Karpas-422 (cell line): ENCODE data around the gene OR8J1. TPM values are rescaled to one million over a fixed set of nuclear protein-coding genes. Genes with fewer than 3 reads are reported as not detected.
"Not testable (repeated sequence)": the region's sequence is repeated elsewhere in the genome, so short reads cannot be mapped to it uniquely, and the experiment has no call there.

Source experiments
- DNase-seq: peaks from one replicate; pipeline ENCODE4 v3.0.0-alpha.2; 2015
- H2AFZ ChIP-seq: fragments of 200-600 bp; sonication (generic); 2 replicates; pipeline ENCODE4 v1.6.1; 2014; ENCODE audit warnings: antibody characterized with exemption, low read length, mixed read lengths
- H3K27ac ChIP-seq: fragments of 200-600 bp; sonication (generic); 2 replicates; pipeline ENCODE4 v1.5.1; 2014; ENCODE audit warnings: mild to moderate bottlenecking, low read length, moderate library complexity
- H3K27me3 ChIP-seq: fragments of 200-600 bp; sonication (generic); 2 replicates; pipeline ENCODE4 v1.6.1; 2014; ENCODE audit warnings: low read length, mixed read lengths
- H3K36me3 ChIP-seq: fragments of 200-600 bp; sonication (generic); 2 replicates; pipeline ENCODE4 v1.6.1; 2014; ENCODE audit warnings: low read length, mixed read lengths; ENCODE audit not compliant: insufficient read depth
- H3K4me1 ChIP-seq: fragments of 200-600 bp; sonication (generic); 2 replicates; pipeline ENCODE4 v1.6.1; 2014; ENCODE audit warnings: mild to moderate bottlenecking, low read length, mixed read lengths
- H3K4me2 ChIP-seq: fragments of 200-600 bp; sonication (generic); 2 replicates; pipeline ENCODE4 v1.6.1; 2014; ENCODE audit warnings: low read length, low read depth, mild to moderate bottlenecking; ENCODE audit not compliant: poor library complexity, severe bottlenecking
- H3K4me3 ChIP-seq: fragments of 200-600 bp; sonication (generic); 2 replicates; pipeline ENCODE4 v1.5.1; 2014; ENCODE audit warnings: mild to moderate bottlenecking, antibody characterized with exemption, low read length, mixed read lengths
- H3K79me2 ChIP-seq: fragments of 200-600 bp; sonication (generic); 2 replicates; pipeline ENCODE4 v1.6.1; 2014; ENCODE audit warnings: mild to moderate bottlenecking, low read length, mixed read lengths
- H3K9ac ChIP-seq: fragments of 200-600 bp; sonication (generic); 2 replicates; pipeline ENCODE4 v1.6.0; 2014; ENCODE audit warnings: low read length
- H3K9me2 ChIP-seq: fragments of 200-600 bp; sonication (generic), shearing (Covaris generic); replicated peaks from 2 replicates; pipeline ENCODE4 v1.6.0; 2014; ENCODE audit warnings: mild to moderate bottlenecking, low read length, moderate library complexity; ENCODE audit not compliant: insufficient read depth
- H3K9me3 ChIP-seq: fragments of 300-700, 200-600 bp; sonication (generic); 2 replicates; pipeline ENCODE4 v1.6.1; 2014; ENCODE audit warnings: low read length, mixed read lengths
- H4K20me1 ChIP-seq: fragments of 200-600 bp; sonication (generic); 2 replicates; pipeline ENCODE4 v1.6.1; 2014; ENCODE audit warnings: mild to moderate bottlenecking, antibody characterized with exemption, low read length, low read depth; ENCODE audit not compliant: insufficient read depth
- total RNA-seq: library from RNA; depleted of rRNA; stranded (reverse); fragments of >200 nt; shearing (Covaris generic); gene quantifications from 2 replicates; pipeline ENCODE4 v1.2.3, GENCODE V29; 2014; ENCODE audit warnings: low replicate concordance; rRNA removed

Gene OR8J1
- total RNA-seq, 1 experiment from 2014 or later, result not detected

GRCh38 chr11:56380120-56380519 is 26.0 kb downstream of the OR8J1 start:
- H3K79me2 ChIP-seq, result no peaks in the 10 kb centered on the region
- no peak overlapping the region for H3K4me2 ChIP-seq
- no peak overlapping the region for H2AFZ ChIP-seq
- no peaks in the 10 kb centered on the region for H3K4me1 ChIP-seq
- no peaks in the 10 kb centered on the region; the same call in 1 of the 2 replicates for H3K36me3 ChIP-seq
- no peak overlapping the region for H3K4me3 ChIP-seq
- no peak overlapping the region for H3K9ac ChIP-seq
- H3K27me3 ChIP-seq, result no peaks in the 10 kb centered on the region
- H3K27ac ChIP-seq, result no peak overlapping the region
- DNase-seq, result no peak
- H3K9me3 ChIP-seq, result peaks cover 24% of the 10 kb centered on the region
- H3K9me2 ChIP-seq, result no peaks in the 10 kb centered on the region
- no peaks in the 10 kb centered on the region for H4K20me1 ChIP-seq

- Histone ChIP-seq H3K9ac (no peak overlapping the region), H3K4me2 (no peak overlapping the region), H2AFZ (no peak overlapping the region), H3K4me1 (no peaks in the 10 kb centered on the region), H3K9me2 (no peaks in the 10 kb centered on the region; the same call in 1 of the 2 replicates), H3K9me3 (no peaks in the 10 kb centered on the region; the same call in 1 of the 2 replicates), H3K27ac (no peak overlapping the region), H3K27me3 (no peaks in the 10 kb centered on the region), H3K4me3 (no peak overlapping the region), H4K20me1 (no peaks in the 10 kb centered on the region), H3K79me2 (no peaks in the 10 kb centered on the region), H3K36me3 (no peaks in the 10 kb centered on the region)
- no peak for DNase-seq
Observed at GRCh38 chr11:56394381-56394780, 40.3 kb downstream of the OR8J1 start.

GRCh38 chr11:56396047-56396446 is 42.0 kb downstream of the OR8J1 start:
- no peak overlapping the region for H3K4me3 ChIP-seq
- no peaks in the 10 kb centered on the region for H3K9me2 ChIP-seq
- no peaks in the 10 kb centered on the region; the same call in 1 of the 2 replicates for H3K9me3 ChIP-seq
- H3K4me1 ChIP-seq, result no peaks in the 10 kb centered on the region
- no peak for DNase-seq
- H2AFZ ChIP-seq, result no peak overlapping the region
- no peaks in the 10 kb centered on the region for H3K79me2 ChIP-seq
- no peak overlapping the region for H3K4me2 ChIP-seq
- no peaks in the 10 kb centered on the region for H4K20me1 ChIP-seq
- no peak overlapping the region for H3K27ac ChIP-seq
- no peaks in the 10 kb centered on the region for H3K36me3 ChIP-seq
- no peak overlapping the region for H3K9ac ChIP-seq
- H3K27me3 ChIP-seq, result no peaks in the 10 kb centered on the region

- not testable (repeated sequence) for H3K79me2 ChIP-seq, DNase-seq, H3K9me2 ChIP-seq
Observed at GRCh38 chr11:56401858-56402461, 47.9 kb downstream of the OR8J1 start.

DNA sequence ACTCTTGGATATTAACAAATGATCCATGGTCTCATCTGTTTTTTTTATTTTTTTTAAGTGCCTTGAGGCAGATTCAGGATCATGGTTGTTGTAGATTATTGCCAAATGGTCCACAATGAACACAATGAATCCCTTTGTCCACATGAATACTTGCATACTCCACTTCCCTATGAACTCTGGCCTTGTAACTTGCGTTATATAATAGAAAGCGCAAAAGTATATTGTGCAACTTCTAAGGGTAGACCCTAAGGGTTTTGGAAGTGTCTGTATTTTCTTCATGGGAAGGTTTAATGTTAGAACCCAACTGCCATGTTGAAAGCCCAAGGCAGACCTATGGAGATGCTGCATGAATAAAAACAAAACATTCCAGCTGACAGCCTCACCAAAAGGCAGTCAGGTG is 50.3 kb downstream of the OR8J1 start:
- H3K9me2 ChIP-seq, result no peaks in the 10 kb centered on the region
- no peak overlapping the region for H3K27ac ChIP-seq
- no peaks in the 10 kb centered on the region for H3K27me3 ChIP-seq
- H3K9ac ChIP-seq, result no peak overlapping the region
- peaks cover 11% of the 10 kb centered on the region for H3K9me3 ChIP-seq
- DNase-seq, result no peak
- no peaks in the 10 kb centered on the region for H3K36me3 ChIP-seq
- no peaks in the 10 kb centered on the region for H4K20me1 ChIP-seq
- H3K4me2 ChIP-seq, result no peak overlapping the region
- H3K4me1 ChIP-seq, result no peaks in the 10 kb centered on the region
- no peaks in the 10 kb centered on the region for H3K79me2 ChIP-seq
- H2AFZ ChIP-seq, result no peak overlapping the region
- H3K4me3 ChIP-seq, result no peak overlapping the region

More at GRCh38 chr11:56401858-56402461, 47.9 kb downstream of the OR8J1 start:
- H3K4me2 ChIP-seq, H3K27ac ChIP-seq, H3K4me3 ChIP-seq, H3K4me1 ChIP-seq, H3K36me3 ChIP-seq, H2AFZ ChIP-seq, H3K9me3 ChIP-seq, H4K20me1 ChIP-seq, H3K27me3 ChIP-seq, H3K9ac ChIP-seq: not testable (repeated sequence)

DNA sequence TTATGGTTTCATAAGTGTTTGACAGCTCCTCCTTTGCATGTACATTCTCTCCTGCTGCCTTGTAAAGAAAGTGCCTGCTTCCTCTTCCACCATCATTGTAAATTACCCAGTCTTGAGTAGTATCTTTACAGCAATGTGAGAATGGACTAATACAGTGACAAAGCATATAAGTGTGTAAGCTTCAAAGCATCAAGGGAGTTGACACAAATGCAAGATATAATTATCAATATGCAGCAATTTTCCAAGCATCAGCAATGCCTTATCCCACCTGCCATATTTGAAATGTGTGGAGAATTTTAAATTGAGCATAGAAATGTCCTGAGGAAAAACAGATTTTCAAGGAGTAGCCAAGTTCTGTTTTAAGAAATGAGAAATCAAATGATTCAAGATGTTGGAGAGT is 56.7 kb downstream of the OR8J1 start:
- Histone ChIP-seq H3K79me2 (no peaks in the 10 kb centered on the region), H3K4me2 (no peak overlapping the region), H3K9ac (no peak overlapping the region), H2AFZ (no peak overlapping the region), H3K4me1 (no peaks in the 10 kb centered on the region), H3K36me3 (no peaks in the 10 kb centered on the region), H3K9me3 (peaks cover 9% of the 10 kb centered on the region), H3K27ac (no peak overlapping the region), H3K9me2 (no peaks in the 10 kb centered on the region), H3K4me3 (no peak overlapping the region), H4K20me1 (no peaks in the 10 kb centered on the region), H3K27me3 (no peaks in the 10 kb centered on the region)
- DNase-seq, result no peak

Other genes starting within 250 kb of the OR8J1 start
- gene OR8H3, start 231.9 kb upstream of the OR8J1 start, total RNA-seq, result not detected in 2 replicates
- gene OR8J3, start 214.1 kb upstream of the OR8J1 start, total RNA-seq, result not detected in 2 replicates
- gene OR8K5, start 194.0 kb upstream of the OR8J1 start, total RNA-seq, result not detected in 2 replicates
- gene OR5J2, start 177.7 kb upstream of the OR8J1 start, total RNA-seq, result not detected in 2 replicates
- not detected in 2 replicates for gene OR5T2, start 120.0 kb upstream of the OR8J1 start, total RNA-seq
- gene OR5T3, start 102.0 kb upstream of the OR8J1 start, total RNA-seq, result not detected in 2 replicates
- not detected in 2 replicates for gene OR5T1, start 80.1 kb upstream of the OR8J1 start, total RNA-seq
- not detected in 2 replicates for gene OR8H1, start 62.0 kb upstream of the OR8J1 start, total RNA-seq
- not detected in 2 replicates for gene OR8K3, start 39.1 kb upstream of the OR8J1 start, total RNA-seq
- not detected in 2 replicates for gene OR8K1, start 8.3 kb upstream of the OR8J1 start, total RNA-seq
- not detected in 2 replicates for gene OR8U1, start 21.3 kb downstream of the OR8J1 start, total RNA-seq
- not detected in 2 replicates for gene OR5AL1, start 58.4 kb downstream of the OR8J1 start, total RNA-seq
- not detected in 2 replicates for gene OR5M3, start 119.1 kb downstream of the OR8J1 start, total RNA-seq
- gene OR5M8, start 137.1 kb downstream of the OR8J1 start, total RNA-seq, result not detected in 2 replicates
- not detected in 2 replicates for gene OR5M11, start 189.0 kb downstream of the OR8J1 start, total RNA-seq
- not detected in 2 replicates for gene OR5M10, start 223.4 kb downstream of the OR8J1 start, total RNA-seq